MM.1S (cell line): Measurements from ENCODE around the gene RAPGEF2.
"Not testable (repeated sequence)": the region's sequence is repeated elsewhere in the genome, so short reads cannot be mapped to it uniquely, and the experiment has no call there.

Experiments
- DNase-seq: peaks from one replicate; pipeline ENCODE4 v3.0.0-alpha.2; 2015
- H2AFZ ChIP-seq: fragments of 300-600 bp; sonication (generic); 2 replicates; pipeline ENCODE4 v1.6.0; 2016; ENCODE audit warnings: antibody characterized with exemption, low read length
- H3F3A ChIP-seq: fragments of 300-600 bp; sonication (generic); 2 replicates; pipeline ENCODE4 v1.6.1; 2016; ENCODE audit warnings: mild to moderate bottlenecking, antibody characterized with exemption, low read length, moderate library complexity, mixed read lengths; ENCODE audit not compliant: insufficient read depth
- H3K27ac ChIP-seq: fragments of 300-600 bp; sonication (generic); 2 replicates; pipeline ENCODE4 v1.5.1; 2016; ENCODE audit warnings: mild to moderate bottlenecking, low read length
- H3K27me3 ChIP-seq: fragments of 300-600 bp; sonication (generic); replicated peaks from 2 replicates; pipeline ENCODE4 v1.6.0; 2016; ENCODE audit warnings: low read length; ENCODE audit not compliant: insufficient read depth
- H3K36me3 ChIP-seq: fragments of 300-600 bp; sonication (generic); replicated peaks from 2 replicates; pipeline ENCODE4 v1.6.1; 2016; ENCODE audit warnings: mild to moderate bottlenecking, low read length, mixed read lengths; ENCODE audit not compliant: insufficient read depth
- H3K4me1 ChIP-seq: fragments of 300-600 bp; sonication (generic); 2 replicates; pipeline ENCODE4 v1.6.1; 2016; ENCODE audit warnings: low read length, mixed read lengths
- H3K4me2 ChIP-seq: fragments of 300-600 bp; sonication (generic); 2 replicates; pipeline ENCODE4 v1.6.0; 2016; ENCODE audit warnings: low read depth, low read length
- H3K4me3 ChIP-seq: fragments of 300-600 bp; sonication (generic); 2 replicates; pipeline ENCODE4 v1.5.1; 2016; ENCODE audit warnings: low read length, mixed read lengths
- H3K79me2 ChIP-seq: fragments of 300-600 bp; sonication (generic); 2 replicates; pipeline ENCODE4 v1.6.1; 2016; ENCODE audit warnings: mixed run types, low read length, mixed read lengths
- H3K9ac ChIP-seq: fragments of 300-600 bp; sonication (generic); 2 replicates; pipeline ENCODE4 v1.6.1; 2016; ENCODE audit warnings: low read length, mixed read lengths
- H3K9me2 ChIP-seq: fragments of 300-600 bp; sonication (generic); replicated peaks from 2 replicates; pipeline ENCODE4 v1.6.1; 2016; ENCODE audit warnings: mild to moderate bottlenecking, low read length, mixed read lengths; ENCODE audit not compliant: insufficient read depth
- H3K9me3 ChIP-seq: fragments of 300-600 bp; sonication (generic); replicated peaks from 2 replicates; pipeline ENCODE4 v1.6.1; 2016; ENCODE audit warnings: mild to moderate bottlenecking, low read length, mixed read lengths; ENCODE audit not compliant: insufficient read depth
- H4K20me1 ChIP-seq: fragments of 300-600 bp; sonication (generic); 2 replicates; pipeline ENCODE4 v1.6.1; 2016; ENCODE audit warnings: mild to moderate bottlenecking, low read length, moderate library complexity, mixed read lengths; ENCODE audit not compliant: insufficient read depth
- EZH2 ChIP-seq: fragments of 300-600 bp; sonication (generic); optimal IDR thresholded peaks from 2 replicates; pipeline ENCODE3; 2017; ENCODE audit warnings: low read depth, mild to moderate bottlenecking, antibody characterized with exemption, low read length, mixed read lengths
- EZH2phosphoT487 ChIP-seq: fragments of 300-600 bp; sonication (generic); IDR thresholded peaks from 2 replicates; pipeline ENCODE4 v1.6.1; 2018; ENCODE audit warnings: antibody characterized with exemption, low read length
- TF ChIP-seq, protein P1 (sequence below): fragments of 300-600 bp; sonication (generic); IDR thresholded peaks from 2 replicates; pipeline ENCODE4 v1.5.1; 2016; ENCODE audit warnings: antibody characterized with exemption, low read length, mixed read lengths

Gene RAPGEF2

DNA sequence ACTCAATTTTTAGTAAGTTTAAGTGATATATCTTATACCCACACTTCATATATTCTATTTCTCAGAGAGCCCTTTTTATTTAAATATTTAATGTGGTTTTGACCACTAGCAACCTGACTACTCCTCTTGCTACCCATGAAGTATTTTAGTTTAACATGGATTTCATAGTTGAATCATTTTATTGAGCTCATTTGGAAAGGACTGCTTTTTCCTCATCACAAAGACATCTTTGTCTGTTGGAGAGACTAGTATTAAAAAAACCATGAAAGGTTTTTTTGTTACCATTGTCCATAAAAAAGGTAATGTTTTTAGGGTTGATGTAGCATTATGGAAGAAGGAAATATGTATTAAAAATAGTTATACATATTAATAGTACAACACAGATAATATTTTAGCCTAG, 139.5 kb downstream of the RAPGEF2 start:
- Histone ChIP-seq H2AFZ (no peak overlapping the region), H3K9me3 (no peaks in the 10 kb centered on the region), H3K4me3 (no peak overlapping the region), H4K20me1 (no peaks in the 10 kb centered on the region), H3K4me2 (no peak overlapping the region), H3K27me3 (no peaks in the 10 kb centered on the region), H3K9ac (no peak overlapping the region), H3K9me2 (no peaks in the 10 kb centered on the region), H3K27ac (no peak overlapping the region), H3K79me2 (no peaks in the 10 kb centered on the region), H3F3A (no peaks in the 10 kb centered on the region), H3K36me3 (no peaks in the 10 kb centered on the region), H3K4me1 (no peaks in the 10 kb centered on the region)
- TF ChIP-seq, protein P1, sequence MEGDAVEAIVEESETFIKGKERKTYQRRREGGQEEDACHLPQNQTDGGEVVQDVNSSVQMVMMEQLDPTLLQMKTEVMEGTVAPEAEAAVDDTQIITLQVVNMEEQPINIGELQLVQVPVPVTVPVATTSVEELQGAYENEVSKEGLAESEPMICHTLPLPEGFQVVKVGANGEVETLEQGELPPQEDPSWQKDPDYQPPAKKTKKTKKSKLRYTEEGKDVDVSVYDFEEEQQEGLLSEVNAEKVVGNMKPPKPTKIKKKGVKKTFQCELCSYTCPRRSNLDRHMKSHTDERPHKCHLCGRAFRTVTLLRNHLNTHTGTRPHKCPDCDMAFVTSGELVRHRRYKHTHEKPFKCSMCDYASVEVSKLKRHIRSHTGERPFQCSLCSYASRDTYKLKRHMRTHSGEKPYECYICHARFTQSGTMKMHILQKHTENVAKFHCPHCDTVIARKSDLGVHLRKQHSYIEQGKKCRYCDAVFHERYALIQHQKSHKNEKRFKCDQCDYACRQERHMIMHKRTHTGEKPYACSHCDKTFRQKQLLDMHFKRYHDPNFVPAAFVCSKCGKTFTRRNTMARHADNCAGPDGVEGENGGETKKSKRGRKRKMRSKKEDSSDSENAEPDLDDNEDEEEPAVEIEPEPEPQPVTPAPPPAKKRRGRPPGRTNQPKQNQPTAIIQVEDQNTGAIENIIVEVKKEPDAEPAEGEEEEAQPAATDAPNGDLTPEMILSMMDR, result no peak
- TF ChIP-seq EZH2phosphoT487 (no peak), EZH2 (no peak)
- no peak for DNase-seq

DNA sequence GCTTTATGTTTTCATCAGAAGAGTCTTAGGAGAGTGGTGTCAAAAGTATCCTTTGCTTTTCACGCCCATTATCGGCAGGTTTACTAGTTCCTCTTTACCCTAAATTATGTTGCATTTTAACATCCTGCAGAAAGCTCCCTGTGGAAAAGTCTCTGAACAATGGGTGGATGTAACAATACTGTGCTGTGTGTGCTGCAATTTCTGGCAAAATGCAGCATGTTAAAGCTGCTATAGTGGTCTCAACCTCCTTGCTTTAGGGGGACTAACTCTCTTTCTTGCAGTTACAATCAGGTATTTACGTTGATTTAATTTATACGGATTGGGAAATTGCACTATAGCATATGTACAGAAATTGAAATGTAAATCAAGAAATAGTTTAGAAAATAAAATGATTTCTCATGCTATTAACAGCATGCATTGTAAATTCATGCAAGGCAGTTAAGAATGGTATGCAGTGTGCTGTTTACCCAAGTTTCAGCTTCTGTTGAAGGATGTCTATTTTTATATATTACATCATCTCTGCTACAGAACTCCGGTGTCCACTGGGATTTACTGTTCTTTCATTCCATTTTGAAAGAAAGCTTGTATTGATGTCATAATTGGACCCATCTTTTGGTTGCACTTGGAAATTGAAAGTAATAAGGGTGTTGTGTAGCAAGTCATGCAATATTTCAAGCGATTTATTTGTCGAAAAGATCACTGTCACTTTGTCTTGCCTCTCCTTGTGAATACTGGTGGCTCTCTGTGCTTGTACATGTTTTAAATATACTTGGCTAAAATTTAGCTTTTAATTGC, 145.7 kb downstream of the RAPGEF2 start:
- H3K9me3 ChIP-seq, result no peaks in the 10 kb centered on the region
- H3F3A ChIP-seq, result no peaks in the 10 kb centered on the region
- H4K20me1 ChIP-seq, result no peaks in the 10 kb centered on the region
- DNase-seq, result no peak
- no peaks in the 10 kb centered on the region for H3K27me3 ChIP-seq
- no peak overlapping the region for H3K4me2 ChIP-seq
- no peak overlapping the region for H3K9ac ChIP-seq
- H3K27ac ChIP-seq, result no peak overlapping the region
- no peaks in the 10 kb centered on the region for H3K9me2 ChIP-seq
- H3K4me3 ChIP-seq, result no peak overlapping the region
- H3K36me3 ChIP-seq, result no peaks in the 10 kb centered on the region
- no peak for TF ChIP-seq EZH2
- TF ChIP-seq, protein P1, result no peak
- no peak for TF ChIP-seq EZH2phosphoT487
- H2AFZ ChIP-seq, result no peak overlapping the region
- no peaks in the 10 kb centered on the region for H3K4me1 ChIP-seq
- no peaks in the 10 kb centered on the region for H3K79me2 ChIP-seq

GRCh38 chr4:159250751-159251325, 148.0 kb downstream of the RAPGEF2 start:
- DNase-seq, result no peak
- H3F3A ChIP-seq, result no peaks in the 10 kb centered on the region

GRCh38 chr4:159251580-159251979, 148.7 kb downstream of the RAPGEF2 start:
- DNase-seq, H2AFZ ChIP-seq, H3K4me3 ChIP-seq, H3K9me2 ChIP-seq, H3K9me3 ChIP-seq, H3K9ac ChIP-seq, H3F3A ChIP-seq, H3K4me1 ChIP-seq, H3K4me2 ChIP-seq, H3K27ac ChIP-seq, H3K36me3 ChIP-seq, H3K27me3 ChIP-seq, H4K20me1 ChIP-seq, H3K79me2 ChIP-seq: not testable (repeated sequence)

More at GRCh38 chr4:159250751-159251325, 148.0 kb downstream of the RAPGEF2 start:
- Histone ChIP-seq H3K9me2 (no peaks in the 10 kb centered on the region), H3K27ac (no peak overlapping the region), H3K27me3 (no peaks in the 10 kb centered on the region), H3K4me3 (no peak overlapping the region), H3K9ac (no peak overlapping the region), H2AFZ (no peak overlapping the region), H3K4me2 (no peak overlapping the region), H3K9me3 (no peaks in the 10 kb centered on the region), H3K36me3 (no peaks in the 10 kb centered on the region), H3K4me1 (no peaks in the 10 kb centered on the region), H3K79me2 (no peaks in the 10 kb centered on the region), H4K20me1 (no peaks in the 10 kb centered on the region)
- TF ChIP-seq EZH2phosphoT487 (no peak), EZH2 (no peak)
- TF ChIP-seq, protein P1, result no peak
